Measurements from ENCODE around the gene CEPT1.

GRCh38 chr1:111154021-111154999 is 14.3 kb downstream of the CEPT1 start:
- TF ChIP-seq CTCF (IDR thresholded peaks at IDR 0.05) (no peak), YY1 (IDR thresholded peaks at IDR 0.05; ENCODE audit: low read depth) (no peak), PBX3 (IDR thresholded peaks at IDR 0.05) (no peak), RCOR1 (IDR thresholded peaks at IDR 0.05; ENCODE audit: low read length) (no peak)
